Measurements from ENCODE around the gene ATXN3L. TPM values are rescaled to one million over a fixed set of nuclear protein-coding genes. Genes with fewer than 3 reads are reported as not detected.
"Not testable (repeated sequence)": the region's sequence is repeated elsewhere in the genome, so short reads cannot be mapped to it uniquely, and the experiment has no call there.

Gene ATXN3L
- total RNA-seq, 4 donors from 2014 or later: not detected

DNA sequence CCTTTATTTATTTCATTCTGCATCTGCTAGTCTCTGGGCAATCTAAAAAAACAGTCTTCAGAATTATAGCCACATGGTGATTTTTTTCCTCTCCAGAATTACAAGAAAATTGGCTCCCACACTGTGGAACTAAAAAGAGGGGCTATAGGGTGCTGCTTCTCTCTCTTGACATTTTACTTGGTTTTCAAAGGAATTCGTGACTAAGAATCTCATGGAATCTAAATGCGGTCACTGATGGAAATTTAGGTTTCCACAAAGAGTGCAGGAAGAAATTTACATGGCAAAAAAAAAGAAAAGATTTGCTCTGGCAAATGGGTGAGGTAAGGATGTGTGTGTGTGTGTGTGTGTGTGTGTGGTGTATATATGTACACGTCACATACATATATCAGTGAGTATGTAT, 10.2 kb downstream of the ATXN3L start:
- ATAC-seq (ENCODE audit: low FRiP score) (no peak), DNase-seq (ENCODE audit: low spot score) (no peak)
- no peak for TF ChIP-seq CTCF (IDR thresholded peaks at IDR 0.05)

DNA sequence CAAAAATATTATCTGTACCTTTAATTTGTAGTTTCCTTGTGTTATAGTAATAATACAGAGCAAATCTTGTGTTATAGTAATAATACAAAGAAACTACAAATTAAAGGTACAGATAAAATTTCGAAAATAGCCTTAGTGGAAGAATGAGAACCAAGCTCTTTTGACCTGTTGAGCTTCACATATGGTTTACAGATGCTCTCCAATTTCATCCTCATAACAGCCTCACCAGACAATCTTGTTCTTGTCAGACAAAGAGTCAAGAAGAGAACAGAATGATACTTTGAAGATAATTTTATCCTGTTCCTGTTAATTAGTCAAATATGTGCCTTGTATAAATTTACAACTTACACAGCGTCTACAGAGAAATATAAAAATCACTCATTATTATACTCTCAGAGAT, 12.8 kb downstream of the ATXN3L start:
- DNase-seq (ENCODE audit: low spot score) (no peak), ATAC-seq (ENCODE audit: low FRiP score) (no peak)
- no peak for TF ChIP-seq CTCF (IDR thresholded peaks at IDR 0.05)

GRCh38 chrX:13305108-13305507, 14.7 kb downstream of the ATXN3L start:
- DNase-seq (ENCODE audit: low spot score) (no peak), ATAC-seq (ENCODE audit: low FRiP score) (no peak)
- no peak for TF ChIP-seq CTCF (IDR thresholded peaks at IDR 0.05)

DNA sequence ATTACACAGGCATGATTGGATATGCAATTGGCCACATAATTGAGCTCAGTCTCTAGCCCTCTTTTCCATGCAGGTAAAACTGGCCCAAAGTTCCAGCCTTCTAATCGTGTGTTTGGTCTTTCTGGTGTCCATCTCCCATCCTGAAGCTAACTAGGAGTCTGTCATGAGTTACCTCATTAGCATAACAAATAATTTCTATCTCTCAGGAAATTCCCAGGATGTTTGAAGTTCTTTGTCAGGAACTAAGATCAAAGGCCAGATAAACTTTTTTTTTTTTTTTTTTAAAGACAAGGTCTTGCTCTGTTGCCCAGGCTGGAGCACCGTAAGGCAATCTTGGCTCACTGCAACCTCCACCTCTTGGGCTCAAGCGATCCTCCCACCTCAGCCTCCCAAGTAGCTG, 15.8 kb downstream of the ATXN3L start:
- no peak for DNase-seq (ENCODE audit: low spot score)
- no peak for ATAC-seq (ENCODE audit: low FRiP score)
- TF ChIP-seq CTCF (IDR thresholded peaks at IDR 0.05): no peak

- ATAC-seq (ENCODE audit: low FRiP score): not testable (repeated sequence)
Measured at GRCh38 chrX:13303248-13303647, 16.6 kb downstream of the ATXN3L start.

DNA sequence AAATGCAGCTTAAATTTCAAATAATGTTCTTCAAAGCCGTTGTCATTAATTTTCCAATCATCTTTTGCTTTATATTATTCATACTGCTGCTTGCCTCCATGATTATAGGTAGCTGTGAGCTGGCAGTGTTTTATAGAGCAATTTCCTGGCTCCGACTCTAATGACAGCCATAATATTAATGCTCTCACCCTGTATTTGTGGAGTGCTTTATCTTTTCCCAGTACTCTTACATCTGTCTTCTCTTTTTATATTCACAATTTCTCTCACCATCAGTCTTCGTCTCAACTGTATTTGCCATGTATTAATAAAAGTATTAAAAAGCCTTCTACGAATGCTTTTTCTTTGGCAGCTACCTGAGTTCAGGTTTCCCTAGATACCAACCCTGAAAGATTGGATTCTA, 21.0 kb downstream of the ATXN3L start:
- ATAC-seq (ENCODE audit: low FRiP score) (no peak), DNase-seq (ENCODE audit: low spot score) (no peak)
- TF ChIP-seq CTCF (IDR thresholded peaks at IDR 0.05): no peak

More at GRCh38 chrX:13303248-13303647, 16.6 kb downstream of the ATXN3L start:
- not testable (repeated sequence) for DNase-seq (ENCODE audit: low spot score)

DNA sequence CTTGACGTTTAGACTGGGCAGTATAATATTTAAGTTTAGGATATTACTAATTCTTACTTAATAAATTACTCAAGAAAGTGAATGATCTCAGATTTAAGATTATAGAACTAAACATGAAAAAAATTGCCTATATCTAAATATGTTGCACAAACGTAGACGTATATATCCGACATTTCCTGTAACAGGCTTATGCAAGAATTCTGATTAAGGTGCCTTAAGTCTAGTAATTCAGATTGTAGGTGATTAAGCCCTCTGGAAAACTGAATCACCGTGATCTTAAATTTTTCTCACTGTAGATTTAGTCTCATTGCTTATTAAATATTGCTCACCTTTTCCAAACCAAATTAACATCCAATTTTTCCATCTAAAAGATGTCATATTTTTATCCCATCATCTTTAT, 24.0 kb downstream of the ATXN3L start:
- no peak for TF ChIP-seq CTCF (IDR thresholded peaks at IDR 0.05)
- DNase-seq (ENCODE audit: low spot score) (no peak), ATAC-seq (ENCODE audit: low FRiP score) (no peak)

DNA sequence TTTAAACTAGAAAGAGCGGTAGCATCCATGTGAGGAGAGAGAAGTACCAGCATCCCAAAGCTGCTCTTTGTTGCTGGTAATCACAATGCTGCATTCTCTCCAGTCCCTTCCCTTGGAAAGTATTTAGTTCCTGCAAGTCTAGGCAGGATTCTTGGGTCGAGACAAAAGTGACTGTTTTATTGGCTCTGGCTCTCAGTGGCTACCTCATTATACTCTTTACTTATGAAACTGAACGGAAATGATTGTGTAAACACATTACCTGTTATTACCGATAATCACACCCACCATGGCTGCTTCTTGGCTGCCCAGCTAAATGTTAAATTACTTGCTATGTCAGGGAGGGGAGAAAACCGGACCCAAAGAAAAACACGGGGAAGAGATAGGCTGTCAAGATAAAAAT, 26.2 kb downstream of the ATXN3L start:
- DNase-seq (ENCODE audit: low spot score) (no peak), ATAC-seq (ENCODE audit: low FRiP score) (no peak)
- TF ChIP-seq CTCF (IDR thresholded peaks at IDR 0.05): no peak

Data from omental fat pad (tissue), 4 donors.